Measurements from ENCODE around the gene STX4. TPM values are rescaled to one million over a fixed set of nuclear protein-coding genes. Genes with fewer than 3 reads are reported as not detected.

STX4 gene
- total and polyA plus RNA-seq, 2 donors from 2014 or later = 60.6 to 61.2 TPM

GRCh38 chr16:30987581-30988190 lies 45.7 kb upstream of the STX4 start:
- Histone ChIP-seq H3K27me3 (ENCODE audit: control insufficient read depth, insufficient read depth, low read length) (no peaks in the 10 kb centered on the region), H3K27ac (ENCODE audit: low read depth in 2 of 2, low read length in 2 of 2) (no peak overlapping the region), H3K4me3 (ENCODE audit: low read length in 3 of 3) (no peak overlapping the region), H3K36me3 (ENCODE audit: control insufficient read depth in 2 of 3, insufficient read depth in 3 of 3, low read length in 3 of 3) (peaks cover 0 to 11% (median 0%) of the 10 kb centered on the region in 3 donors), H3K9ac (ENCODE audit: low read length in 3 of 3) (no peak overlapping the region), H3K9me3 (ENCODE audit: control insufficient read depth in 2 of 3, insufficient read depth in 1 of 3, low read length in 3 of 3) (no peaks in the 10 kb centered on the region), H3K4me1 (ENCODE audit: control insufficient read depth in 2 of 3, insufficient read depth in 2 of 3, low read depth in 1 of 3, low read length in 3 of 3) (peaks cover 0 to 9% (median 5%) of the 10 kb centered on the region in 3 donors)
- intact Hi-C loops (cut with DNase I) = loop anchor here (10.0 kb wide), 1 partner anchor 457 kb away; the partner anchor contains the start of gene ZNF843
- no peak for DNase-seq
- TF ChIP-seq, protein P1, sequence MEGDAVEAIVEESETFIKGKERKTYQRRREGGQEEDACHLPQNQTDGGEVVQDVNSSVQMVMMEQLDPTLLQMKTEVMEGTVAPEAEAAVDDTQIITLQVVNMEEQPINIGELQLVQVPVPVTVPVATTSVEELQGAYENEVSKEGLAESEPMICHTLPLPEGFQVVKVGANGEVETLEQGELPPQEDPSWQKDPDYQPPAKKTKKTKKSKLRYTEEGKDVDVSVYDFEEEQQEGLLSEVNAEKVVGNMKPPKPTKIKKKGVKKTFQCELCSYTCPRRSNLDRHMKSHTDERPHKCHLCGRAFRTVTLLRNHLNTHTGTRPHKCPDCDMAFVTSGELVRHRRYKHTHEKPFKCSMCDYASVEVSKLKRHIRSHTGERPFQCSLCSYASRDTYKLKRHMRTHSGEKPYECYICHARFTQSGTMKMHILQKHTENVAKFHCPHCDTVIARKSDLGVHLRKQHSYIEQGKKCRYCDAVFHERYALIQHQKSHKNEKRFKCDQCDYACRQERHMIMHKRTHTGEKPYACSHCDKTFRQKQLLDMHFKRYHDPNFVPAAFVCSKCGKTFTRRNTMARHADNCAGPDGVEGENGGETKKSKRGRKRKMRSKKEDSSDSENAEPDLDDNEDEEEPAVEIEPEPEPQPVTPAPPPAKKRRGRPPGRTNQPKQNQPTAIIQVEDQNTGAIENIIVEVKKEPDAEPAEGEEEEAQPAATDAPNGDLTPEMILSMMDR (IDR thresholded peaks at IDR 0.05; ENCODE audit: borderline replicate concordance, extremely low read depth, insufficient read depth) = no peak
- FAIRE-seq = no peak

DNA sequence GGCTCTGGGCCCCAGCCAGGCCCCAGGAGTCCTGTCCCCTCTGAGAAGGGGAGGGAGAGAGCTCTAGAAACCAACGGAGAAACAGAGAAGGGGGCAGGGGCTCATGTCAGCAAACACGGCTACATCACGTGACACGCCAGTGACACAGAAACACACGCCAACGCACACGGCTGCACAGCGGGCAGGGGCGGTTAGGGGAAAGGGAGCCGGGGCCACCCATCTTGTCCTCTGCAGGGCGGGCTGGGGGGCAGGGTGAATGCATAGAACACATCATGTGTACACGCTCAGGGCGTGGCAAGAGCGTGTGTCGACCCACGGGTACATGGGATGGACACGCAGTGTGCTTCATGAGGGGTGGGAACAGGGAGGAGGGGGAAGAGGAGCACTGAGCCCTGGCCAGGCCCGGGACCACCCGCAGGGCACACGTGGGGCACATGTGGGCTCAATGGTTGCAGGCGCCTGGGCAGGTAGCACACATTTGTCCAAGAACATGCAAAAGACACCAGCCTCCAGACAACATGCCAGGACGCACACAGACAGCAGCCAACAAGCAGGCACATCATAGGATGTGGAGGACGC lies 43.8 kb upstream of the STX4 start:
- intact Hi-C loops (cut with DNase I) = loop anchor here (10.0 kb wide), 1 partner anchor 455 kb away; the partner anchor contains the start of gene ZNF843
- peaks cover 0 to 2% (median 0%) of the 10 kb centered on the region in 3 donors for H3K36me3 ChIP-seq (ENCODE audit: control insufficient read depth in 2 of 3, insufficient read depth in 3 of 3, low read length in 3 of 3)
- no peak overlapping the region for H3K4me3 ChIP-seq (ENCODE audit: low read length in 3 of 3)
- TF ChIP-seq, protein P1 (IDR thresholded peaks at IDR 0.05; ENCODE audit: borderline replicate concordance, extremely low read depth, insufficient read depth) = no peak
- H3K27me3 ChIP-seq (ENCODE audit: control insufficient read depth, insufficient read depth, low read length) = no peaks in the 10 kb centered on the region
- DNase-seq (no peak), FAIRE-seq (no peak)
- H3K9me3 ChIP-seq (ENCODE audit: control insufficient read depth in 2 of 3, insufficient read depth in 1 of 3, low read length in 3 of 3) = no peaks in the 10 kb centered on the region
- no peak overlapping the region for H3K27ac ChIP-seq (ENCODE audit: low read depth in 2 of 2, low read length in 2 of 2)
- H3K4me1 ChIP-seq (ENCODE audit: control insufficient read depth in 2 of 3, insufficient read depth in 2 of 3, low read depth in 1 of 3, low read length in 3 of 3) = peaks cover 0 to 9% (median 5%) of the 10 kb centered on the region in 3 donors
- H3K9ac ChIP-seq (ENCODE audit: low read length in 3 of 3) = no peak overlapping the region

- H3K27me3 ChIP-seq (ENCODE audit: control insufficient read depth, insufficient read depth, low read length) = no peaks in the 10 kb centered on the region
- H3K4me3 ChIP-seq (ENCODE audit: low read length in 3 of 3) = no peak overlapping the region
- FAIRE-seq = no peak
- H3K27ac ChIP-seq (ENCODE audit: low read depth in 2 of 2, low read length in 2 of 2) = no peak overlapping the region
- H3K36me3 ChIP-seq (ENCODE audit: control insufficient read depth in 2 of 3, insufficient read depth in 3 of 3, low read length in 3 of 3) = no peaks in the 10 kb centered on the region
- DNase-seq = no peak
- TF ChIP-seq, protein P1 (IDR thresholded peaks at IDR 0.05; ENCODE audit: borderline replicate concordance, extremely low read depth, insufficient read depth) = no peak
- peaks cover 0 to 8% (median 5%) of the 10 kb centered on the region in 3 donors for H3K4me1 ChIP-seq (ENCODE audit: control insufficient read depth in 2 of 3, insufficient read depth in 2 of 3, low read depth in 1 of 3, low read length in 3 of 3)
- H3K9me3 ChIP-seq (ENCODE audit: control insufficient read depth in 2 of 3, insufficient read depth in 1 of 3, low read length in 3 of 3) = no peaks in the 10 kb centered on the region
- H3K9ac ChIP-seq (ENCODE audit: low read length in 3 of 3) = no peak overlapping the region
- intact Hi-C loops (cut with DNase I) = no loop called here
Measured at GRCh38 chr16:30990105-30990504, 43.3 kb upstream of the STX4 start.
